HG02938 (cell line): Measurements from ENCODE around the gene FDXR.

Experiments used
- ATAC-seq: cut with Tn5 transposase; IDR thresholded peaks from one replicate; pipeline ENCODE4 v1.9.1; 2021; ENCODE audit warnings: mild to moderate bottlenecking, moderate library complexity; ENCODE audit not compliant: unreplicated experiment

The FDXR gene

DNA sequence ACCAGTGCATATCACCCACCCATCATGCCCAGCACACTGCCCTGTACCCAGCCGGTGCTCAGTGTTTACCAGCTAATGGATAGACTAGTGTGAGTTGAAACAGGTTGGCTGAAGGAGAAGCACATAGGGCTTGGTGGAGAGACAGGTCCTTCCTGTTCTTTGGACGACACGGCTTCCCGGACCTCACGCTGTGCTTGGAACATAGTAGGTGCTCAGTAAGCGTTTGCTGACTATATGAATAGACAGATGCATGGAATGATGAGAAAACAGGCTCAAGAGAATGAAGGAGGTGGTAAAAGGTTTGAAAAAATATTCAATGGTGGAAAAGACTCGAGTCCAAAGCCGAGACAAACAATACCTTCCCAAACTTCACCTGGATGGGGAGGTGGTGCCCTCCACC, 27.4 kb upstream of the FDXR start:
- no peak for ATAC-seq

GRCh38 chr17:74898376-74898946, 25.7 kb upstream of the FDXR start:
- ATAC-seq: no peak

DNA sequence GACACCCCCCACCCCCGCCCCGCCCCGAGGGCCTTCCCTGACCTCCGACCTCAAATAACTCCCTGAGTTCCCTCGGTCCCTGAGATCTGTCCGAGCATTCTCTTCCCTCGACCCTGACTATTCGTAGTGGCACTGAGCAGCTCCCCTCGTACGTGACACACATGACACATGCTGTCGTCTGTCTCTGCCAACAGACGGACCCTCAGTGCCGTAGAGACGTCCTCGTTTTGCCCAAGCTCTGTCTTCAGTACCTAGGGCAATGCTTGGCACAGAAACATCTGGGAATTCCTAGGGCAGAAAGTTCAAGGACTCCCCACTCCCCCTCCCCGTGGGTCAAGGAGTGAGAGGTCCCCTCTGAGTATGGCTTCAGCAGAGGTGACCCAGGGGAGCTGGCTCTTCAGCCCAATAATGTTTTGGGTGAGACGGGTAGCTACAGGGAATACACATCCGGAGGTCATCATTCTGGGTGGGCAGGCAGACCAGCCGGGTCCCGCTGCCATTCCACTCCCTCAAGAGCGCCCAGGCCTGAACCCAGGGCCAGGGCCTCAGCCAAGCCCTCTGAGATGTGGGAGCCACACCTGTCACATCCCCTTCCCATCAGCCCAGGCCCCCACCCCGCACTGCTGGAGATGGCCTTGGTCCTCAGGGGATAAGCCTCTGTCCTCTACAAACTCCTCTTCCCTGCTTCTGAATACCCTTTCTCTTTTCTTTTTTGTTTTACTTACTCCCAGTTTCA, 21.3 kb upstream of the FDXR start:
- no peak for ATAC-seq

DNA sequence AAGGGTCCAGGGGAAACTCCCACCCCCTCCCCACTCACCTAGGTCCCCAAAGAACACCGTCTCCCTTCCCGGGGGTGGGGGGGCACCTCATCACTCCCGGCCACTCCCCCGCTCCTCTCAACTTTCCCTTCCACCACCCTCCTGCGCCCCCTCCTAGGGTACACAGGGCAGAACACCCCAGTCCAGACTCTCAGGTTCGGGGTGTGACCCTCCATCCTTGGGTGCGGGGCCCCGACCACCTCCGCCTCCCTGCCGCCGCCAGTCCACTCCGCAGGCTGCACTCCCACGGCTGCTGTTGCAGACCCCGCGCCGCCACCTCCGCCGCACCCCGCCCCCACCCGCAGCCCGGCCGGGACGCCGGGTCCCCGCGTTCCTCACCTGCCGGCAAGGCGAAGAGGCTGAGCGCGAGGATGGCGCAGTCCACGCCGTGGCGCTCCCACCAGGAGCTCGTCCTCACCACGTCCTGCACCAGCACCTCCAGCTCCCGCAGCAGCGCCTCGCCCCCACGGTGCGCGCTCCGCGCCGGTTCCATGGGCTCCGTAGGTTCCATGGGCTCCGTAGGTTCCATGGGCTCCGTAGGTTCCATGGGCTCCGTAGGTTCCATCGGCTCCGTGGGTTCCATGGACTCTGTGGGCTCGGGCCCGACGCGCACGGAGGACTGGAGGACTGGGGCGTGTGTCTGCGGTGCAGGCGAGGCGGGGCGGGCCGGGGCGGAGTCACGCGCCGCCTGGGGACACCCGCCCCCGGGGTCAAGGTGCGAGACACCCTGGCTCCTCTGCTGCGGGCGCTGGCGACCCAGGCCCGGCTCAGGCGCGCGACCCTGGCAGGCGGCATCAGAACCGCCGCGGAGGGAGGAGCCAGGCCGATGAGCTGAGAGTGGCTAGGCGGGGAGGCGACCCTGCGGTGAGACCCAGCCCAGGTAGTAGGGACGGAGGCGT, 20.4 kb upstream of the FDXR start, which contains the start of gene FADS6:
Gene FADS6, minus strand, starts transcription at position 660 of the 938 bp plus-strand sequence. Its CDS starts 38 bp downstream, at position 622.
- no peak for ATAC-seq

GRCh38 chr17:74892013-74892841, 19.4 kb upstream of the FDXR start:
- ATAC-seq: no peak

- no peak for ATAC-seq
Observed at GRCh38 chr17:74890554-74890953, 17.8 kb upstream of the FDXR start.

DNA sequence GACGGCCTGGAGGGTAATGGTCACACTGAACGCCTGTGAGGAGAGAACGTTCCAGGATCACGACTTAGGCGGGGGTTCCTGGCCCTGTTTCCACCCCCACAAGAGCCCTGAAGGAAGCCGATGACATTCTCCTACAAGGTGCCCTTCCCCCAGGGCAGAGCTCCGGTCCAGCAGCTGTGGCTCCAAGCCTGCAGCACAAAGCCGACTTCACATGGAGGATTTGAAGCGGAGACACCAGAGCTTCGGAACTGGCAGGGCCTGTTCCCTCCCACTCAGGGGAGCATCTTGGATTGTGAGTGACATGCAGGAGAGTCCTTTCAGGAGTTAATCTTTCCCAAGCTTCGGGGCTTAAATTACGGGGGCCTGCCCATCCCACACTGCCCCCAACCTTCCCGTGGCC, 15.7 kb upstream of the FDXR start:
- no peak for ATAC-seq

DNA sequence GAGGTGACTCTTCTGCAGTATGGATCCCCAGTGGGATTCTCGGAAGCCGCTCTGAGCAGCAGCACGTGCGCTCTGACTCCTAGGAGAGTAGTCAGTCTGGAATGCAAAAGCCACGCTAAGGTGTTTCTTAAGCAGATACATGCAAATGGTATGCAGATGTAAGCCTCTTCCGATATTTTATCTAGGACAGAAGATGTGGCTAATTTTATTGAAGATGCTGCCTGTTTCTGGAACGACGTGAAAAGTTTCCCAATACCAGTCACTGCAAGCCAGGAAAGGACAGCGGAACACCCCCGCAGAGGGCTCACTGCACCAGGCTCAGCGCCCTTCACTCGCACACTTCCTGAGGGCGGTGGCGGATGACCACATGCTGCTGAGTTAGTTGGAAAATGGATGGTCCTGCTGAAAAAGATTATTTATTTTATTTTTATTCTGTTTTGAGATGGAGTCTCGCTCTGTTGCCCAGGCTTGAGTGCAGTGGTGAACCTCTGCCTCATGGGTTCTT, 10.5 kb upstream of the FDXR start:
- no peak for ATAC-seq

DNA sequence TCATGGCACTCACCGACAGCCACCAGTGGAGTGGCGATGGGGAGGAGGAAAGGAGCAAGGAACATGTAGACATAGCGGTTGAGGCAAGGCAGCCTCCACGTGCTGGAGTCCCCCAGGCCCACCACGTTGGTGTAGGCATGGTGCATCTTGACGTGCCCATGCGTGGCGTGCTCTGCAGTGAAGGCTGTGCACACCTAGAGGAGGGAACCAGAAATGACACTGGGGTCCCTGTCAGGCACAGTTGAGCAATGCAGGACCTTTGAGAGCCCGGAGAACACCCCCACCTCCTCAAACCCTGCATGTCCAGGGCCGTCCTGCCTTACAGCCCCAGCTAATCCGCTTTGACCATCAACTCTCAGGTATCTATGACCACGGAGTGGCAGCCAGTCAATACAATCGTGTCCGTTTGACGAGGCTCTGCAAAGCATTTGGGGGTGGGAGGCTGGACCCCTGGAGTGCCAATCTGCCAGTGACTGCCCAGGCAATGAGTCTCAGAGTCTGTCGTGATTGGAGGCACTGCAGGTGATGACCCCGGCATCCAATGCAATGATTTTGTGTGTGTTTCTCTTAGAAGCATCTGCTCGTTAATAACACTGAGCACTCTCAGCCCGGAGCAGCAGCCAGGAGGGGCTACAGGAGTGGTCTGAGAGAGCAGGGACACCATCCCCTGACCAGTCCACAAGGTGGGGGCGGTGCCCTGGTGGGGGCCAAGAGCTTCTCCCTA, 9.9 kb upstream of the FDXR start:
- ATAC-seq: no peak

- no peak for ATAC-seq
Observed at GRCh38 chr17:74881073-74881472, 8.3 kb upstream of the FDXR start.

DNA sequence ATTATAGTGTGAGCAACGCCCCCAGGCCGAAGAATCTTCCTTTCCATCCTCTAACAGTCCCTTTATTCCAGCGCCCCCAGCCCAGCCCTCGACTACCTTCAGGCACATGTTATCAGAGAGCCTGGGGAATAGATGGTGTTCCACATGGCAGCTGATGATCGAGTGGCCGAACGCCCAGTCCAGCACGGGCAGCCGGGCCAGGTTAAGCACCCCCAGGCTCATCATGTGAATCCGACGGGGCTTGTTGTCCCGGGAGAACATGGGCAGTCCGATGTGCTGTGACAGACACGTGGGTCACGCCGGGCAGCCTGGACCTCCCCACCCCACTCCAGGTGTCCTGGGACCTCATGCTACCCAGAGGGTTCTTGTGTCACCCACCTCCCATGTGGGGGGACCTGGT, 6.5 kb upstream of the FDXR start:
- ATAC-seq: no peak

DNA sequence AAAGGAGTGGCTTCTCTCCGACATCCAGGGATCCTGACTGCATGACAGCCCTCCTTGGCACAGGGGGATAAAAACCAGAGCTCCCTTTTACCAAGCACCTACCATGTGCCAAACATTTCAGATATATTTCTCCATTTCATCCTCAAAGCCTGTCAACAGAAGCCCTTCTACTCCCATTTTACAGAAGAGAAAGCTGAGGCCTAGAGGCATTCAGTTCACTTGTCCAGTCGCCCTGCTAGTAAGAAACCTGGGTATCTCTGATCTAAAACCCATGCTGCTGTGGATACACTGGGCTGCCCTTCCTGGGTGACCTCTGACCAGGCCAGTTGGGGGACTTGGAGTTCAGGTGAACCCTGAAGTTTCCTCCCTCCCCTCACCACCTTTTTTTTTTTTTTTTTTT, 5.9 kb upstream of the FDXR start:
- ATAC-seq: no peak

GRCh38 chr17:74877592-74878548, 5.1 kb upstream of the FDXR start:
- ATAC-seq: no peak

DNA sequence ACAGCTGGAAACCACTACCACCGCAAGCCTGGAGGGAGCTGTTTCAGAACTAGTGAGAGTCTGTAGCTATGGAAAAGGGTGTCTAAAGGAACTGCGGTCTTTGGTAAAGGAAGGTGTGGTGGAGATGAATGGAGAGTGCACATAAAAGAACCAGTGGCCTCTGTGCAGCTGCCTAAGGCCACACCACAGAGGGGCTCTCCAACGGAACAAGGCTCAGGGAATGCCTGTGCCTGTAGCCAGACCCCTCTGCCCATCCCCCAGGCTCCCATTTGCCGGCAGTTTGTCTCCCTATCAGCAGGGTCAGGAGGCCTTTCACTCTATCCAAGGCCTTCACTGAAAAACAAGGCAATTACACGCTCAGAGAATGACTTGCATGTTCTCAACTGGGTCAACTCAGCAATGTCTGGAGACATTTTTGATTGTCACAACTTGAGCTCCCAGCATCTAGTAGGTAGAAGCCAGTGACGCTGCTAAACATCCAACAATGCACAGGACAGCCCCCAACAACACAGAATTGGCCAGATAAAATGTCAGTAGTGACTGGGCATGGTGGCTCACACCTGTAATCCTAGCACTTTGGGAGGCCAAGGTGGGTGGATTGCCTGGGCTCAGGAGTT, 3.3 kb upstream of the FDXR start:
- no peak for ATAC-seq

GRCh38 chr17:74875155-74875976, 2.6 kb upstream of the FDXR start:
- ATAC-seq: no peak

DNA sequence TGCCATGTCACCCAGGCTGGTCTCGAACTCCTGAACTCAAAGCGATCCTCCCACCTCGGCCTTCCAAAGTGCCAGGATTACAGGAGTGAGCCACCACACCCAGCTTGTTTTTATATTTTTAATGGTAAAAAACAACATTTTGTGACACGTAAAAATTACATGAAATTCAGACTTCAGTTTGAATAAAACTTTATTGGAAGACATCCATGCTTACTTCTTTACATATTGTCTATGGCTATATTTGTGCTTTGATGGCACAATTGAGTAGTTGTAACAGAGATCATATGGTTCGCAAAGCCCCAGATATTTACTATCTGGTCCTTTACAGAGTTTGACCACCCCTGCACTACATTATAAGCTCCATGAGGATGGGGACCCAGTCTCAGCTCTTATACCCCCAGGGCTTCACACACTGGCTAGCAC, 1.8 kb upstream of the FDXR start:
- ATAC-seq: no peak

DNA sequence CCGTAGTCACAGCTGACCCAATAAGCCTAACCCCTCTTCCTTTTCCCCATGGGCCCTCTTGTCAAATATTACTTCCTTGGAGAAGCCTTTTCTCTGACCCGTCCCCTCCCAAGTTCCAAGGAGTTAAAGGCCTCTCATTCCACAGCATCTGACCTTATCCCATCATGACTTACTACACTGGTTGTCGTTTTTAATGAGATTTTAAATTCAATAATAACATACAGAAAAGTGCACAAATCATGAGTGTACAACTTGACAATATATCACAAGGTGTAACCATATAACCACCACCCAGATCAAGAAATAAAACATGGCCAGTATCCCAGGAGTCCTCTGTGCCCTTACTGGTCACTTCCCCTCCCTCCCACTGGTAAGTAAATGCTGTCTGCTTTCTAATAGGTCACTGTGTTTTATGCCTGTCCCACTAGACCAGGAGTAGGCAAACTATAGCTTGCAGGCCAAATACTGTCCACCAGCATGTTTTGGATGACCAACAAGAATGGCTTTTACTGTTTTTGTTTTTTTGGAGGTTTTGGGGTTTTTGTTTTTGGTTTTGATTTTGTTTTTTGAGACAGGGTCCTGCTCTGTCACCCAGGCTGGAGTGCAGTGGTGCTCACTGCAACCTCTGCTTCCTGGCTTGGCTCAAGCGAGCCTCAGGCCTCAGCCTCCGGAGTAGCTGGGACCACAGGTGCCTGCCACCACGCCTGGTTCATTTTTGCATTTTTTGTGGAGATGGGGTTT, 1.2 kb upstream of the FDXR start:
- no peak for ATAC-seq
